Measurements from ENCODE around the gene ERFL. TPM values are rescaled to one million over a fixed set of nuclear protein-coding genes. Genes with fewer than 3 reads are reported as not detected.

ERFL gene
- total and polyA plus RNA-seq, 2 donors (not counting 1 experiment from before 2014, with no cell fraction given), result 2.3 to 5.5 TPM

- H3K36me3 ChIP-seq (replicated peaks in 1 of 2; ENCODE audit: control extremely low read depth in 1 of 2, control insufficient read depth in 1 of 2, extremely low read depth in 1 of 2, insufficient read depth in 2 of 2, low read length in 1 of 2), result peaks cover 5 to 78% of the 10 kb centered on the region in 2 experiments
- no peaks in the 10 kb centered on the region for H3K9me3 Mint-ChIP-seq (ENCODE audit: insufficient read depth)
- POLR2A ChIA-PET, result interaction anchor here (1.0 kb wide), 1 partner anchor 17 kb away, joined by 3 read pairs; the partner anchor contains the start of gene CD79A
- no peaks in the 10 kb centered on the region for H3K27me3 Mint-ChIP-seq
- H2AFZ ChIP-seq (ENCODE audit: insufficient read depth, low read depth, low read length, poor library complexity, severe bottlenecking), result no peak overlapping the region
- peak overlapping the region; percentile 59 for H3K27ac Mint-ChIP-seq
- no peak for ATAC-seq (ENCODE audit: low read depth)
- H4K20me1 ChIP-seq (ENCODE audit: control insufficient read depth, insufficient read depth, low read length, poor library complexity, severe bottlenecking), result peaks cover 91% of the 10 kb centered on the region
- no peak overlapping the region for H3K4me3 ChIP-seq (ENCODE audit: control extremely low read depth in 1 of 5, extremely low read depth in 1 of 5, insufficient read depth in 1 of 5, low read depth in 2 of 5, low read length in 4 of 5)
- peaks cover 0 to 22% of the 10 kb centered on the region in 2 donors for H3K4me1 ChIP-seq (ENCODE audit: control insufficient read depth in 2 of 2, insufficient read depth in 2 of 2, low read length in 2 of 2)
- intact Hi-C loops (cut with micrococcal nuclease), result no loop called here
- no peak for DNase-seq
- no peaks in the 10 kb centered on the region for H3K9me3 ChIP-seq (ENCODE audit: control extremely low read depth in 1 of 3, control insufficient read depth in 2 of 3, insufficient read depth in 1 of 3, low read length in 2 of 3)
- H3K4me3 Mint-ChIP-seq, result no peak overlapping the region
- CTCF ChIA-PET, result interaction anchor here (0.7 kb wide), 2 partner anchors 28 to 50 kb away, joined by 3 read pairs; no protein-coding TSS in a partner anchor
- TF ChIP-seq, protein P1, sequence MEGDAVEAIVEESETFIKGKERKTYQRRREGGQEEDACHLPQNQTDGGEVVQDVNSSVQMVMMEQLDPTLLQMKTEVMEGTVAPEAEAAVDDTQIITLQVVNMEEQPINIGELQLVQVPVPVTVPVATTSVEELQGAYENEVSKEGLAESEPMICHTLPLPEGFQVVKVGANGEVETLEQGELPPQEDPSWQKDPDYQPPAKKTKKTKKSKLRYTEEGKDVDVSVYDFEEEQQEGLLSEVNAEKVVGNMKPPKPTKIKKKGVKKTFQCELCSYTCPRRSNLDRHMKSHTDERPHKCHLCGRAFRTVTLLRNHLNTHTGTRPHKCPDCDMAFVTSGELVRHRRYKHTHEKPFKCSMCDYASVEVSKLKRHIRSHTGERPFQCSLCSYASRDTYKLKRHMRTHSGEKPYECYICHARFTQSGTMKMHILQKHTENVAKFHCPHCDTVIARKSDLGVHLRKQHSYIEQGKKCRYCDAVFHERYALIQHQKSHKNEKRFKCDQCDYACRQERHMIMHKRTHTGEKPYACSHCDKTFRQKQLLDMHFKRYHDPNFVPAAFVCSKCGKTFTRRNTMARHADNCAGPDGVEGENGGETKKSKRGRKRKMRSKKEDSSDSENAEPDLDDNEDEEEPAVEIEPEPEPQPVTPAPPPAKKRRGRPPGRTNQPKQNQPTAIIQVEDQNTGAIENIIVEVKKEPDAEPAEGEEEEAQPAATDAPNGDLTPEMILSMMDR (IDR thresholded peaks at IDR 0.05), result no peak
- TF ChIP-seq EZH2 (IDR thresholded peaks at IDR 0.05; ENCODE audit: borderline replicate concordance, insufficient read depth, low read depth, low read length, poor library complexity, severe bottlenecking), result no peak
- no peak overlapping the region for H3K4me2 ChIP-seq (replicated peaks; ENCODE audit: low read depth, low read length, poor library complexity, severe bottlenecking)
- H3K79me2 ChIP-seq (ENCODE audit: control insufficient read depth, insufficient read depth, low read length), result peaks cover 60% of the 10 kb centered on the region
- H3K27ac ChIP-seq (ENCODE audit: low read length in 2 of 2), result no peak overlapping the region
- no peak overlapping the region for H3K9ac ChIP-seq (ENCODE audit: low read length)
- H3K27me3 ChIP-seq (replicated peaks in 1 of 4; ENCODE audit: control extremely low read depth in 1 of 4, control insufficient read depth in 3 of 4, insufficient read depth in 4 of 4, low read length in 3 of 4), result no peaks in the 10 kb centered on the region
- 90% methylated on average over 12 of the region's 14 CpGs for WGBS (ENCODE audit: insufficient coverage)
- H3K4me1 Mint-ChIP-seq, result peaks cover 17% of the 10 kb centered on the region
Observed at GRCh38 chr19:41894350-41894749, 33.9 kb downstream of the ERFL start.

- ATAC-seq (ENCODE audit: low read depth) (no peak), DNase-seq (no peak)
- no peak overlapping the region for H3K9ac ChIP-seq (ENCODE audit: low read length)
- H4K20me1 ChIP-seq (ENCODE audit: control insufficient read depth, insufficient read depth, low read length, poor library complexity, severe bottlenecking), result peaks cover 91% of the 10 kb centered on the region
- ChIA-PET CTCF (no interaction called here), POLR2A (no interaction called here)
- H3K27ac ChIP-seq (ENCODE audit: low read length in 2 of 2), result peak overlapping the region in 1 of 2 donors; percentile 19
- peaks cover 4 to 79% of the 10 kb centered on the region in 2 experiments for H3K36me3 ChIP-seq (replicated peaks in 1 of 2; ENCODE audit: control extremely low read depth in 1 of 2, control insufficient read depth in 1 of 2, extremely low read depth in 1 of 2, insufficient read depth in 2 of 2, low read length in 1 of 2)
- peaks cover 63% of the 10 kb centered on the region for H3K79me2 ChIP-seq (ENCODE audit: control insufficient read depth, insufficient read depth, low read length)
- 77% methylated on average over 6 of the region's 6 CpGs for WGBS (ENCODE audit: insufficient coverage)
- no peaks in the 10 kb centered on the region for H3K9me3 ChIP-seq (ENCODE audit: control extremely low read depth in 1 of 3, control insufficient read depth in 2 of 3, insufficient read depth in 1 of 3, low read length in 2 of 3)
- H3K27me3 Mint-ChIP-seq, result no peaks in the 10 kb centered on the region
- no peaks in the 10 kb centered on the region for H3K27me3 ChIP-seq (replicated peaks in 1 of 4; ENCODE audit: control extremely low read depth in 1 of 4, control insufficient read depth in 3 of 4, insufficient read depth in 4 of 4, low read length in 3 of 4)
- H3K4me1 Mint-ChIP-seq, result peaks cover 19% of the 10 kb centered on the region
- H3K4me3 Mint-ChIP-seq, result no peak overlapping the region
- no peak overlapping the region for H2AFZ ChIP-seq (ENCODE audit: insufficient read depth, low read depth, low read length, poor library complexity, severe bottlenecking)
- TF ChIP-seq, protein P1 (IDR thresholded peaks at IDR 0.05), result no peak
- no peak for TF ChIP-seq EZH2 (IDR thresholded peaks at IDR 0.05; ENCODE audit: borderline replicate concordance, insufficient read depth, low read depth, low read length, poor library complexity, severe bottlenecking)
- no peak overlapping the region for H3K4me2 ChIP-seq (replicated peaks; ENCODE audit: low read depth, low read length, poor library complexity, severe bottlenecking)
- no peaks in the 10 kb centered on the region for H3K9me3 Mint-ChIP-seq (ENCODE audit: insufficient read depth)
- peaks cover 0 to 25% of the 10 kb centered on the region in 2 donors for H3K4me1 ChIP-seq (ENCODE audit: control insufficient read depth in 2 of 2, insufficient read depth in 2 of 2, low read length in 2 of 2)
- no peak overlapping the region for H3K4me3 ChIP-seq (ENCODE audit: control extremely low read depth in 1 of 5, extremely low read depth in 1 of 5, insufficient read depth in 1 of 5, low read depth in 2 of 5, low read length in 4 of 5)
- peak overlapping the region; percentile 53 for H3K27ac Mint-ChIP-seq
- intact Hi-C loops (cut with micrococcal nuclease), result no loop called here
Observed at GRCh38 chr19:41893899-41894298, 34.4 kb downstream of the ERFL start.
